CD4-positive, alpha-beta T cell (primary cell): ENCODE data around the gene PRDM12. TPM values are rescaled to one million over a fixed set of nuclear protein-coding genes. Genes with fewer than 3 reads are reported as not detected.

ENCODE experiments used
- ATAC-seq: fragments of 200-7000 bp; cut with Tn5 transposase; one replicate; pipeline ENCODE4 v1.10.0; 2022; ENCODE audit warnings: mild to moderate bottlenecking; ENCODE audit not compliant: poor library complexity
- CTCF ChIA-PET: fragments of 350-600 bp; sonication (Branson Sonifier 250); formaldehyde crosslinking; loops from one replicate; lab custom pipeline; 2021; ENCODE audit warnings: antibody characterized with exemption, inconsistent platforms; lab: Charles Lee
- POLR2A ChIA-PET: fragments of 350-600 bp; sonication (Branson Sonifier 250); formaldehyde crosslinking; loops from one replicate; lab custom pipeline; 2021; ENCODE audit warnings: antibody characterized with exemption, inconsistent platforms; lab: Charles Lee
- DNase-seq, 14 experiments: peaks; one replicate each; pipeline ENCODE4 v3.0.0-alpha.2; 2013 to 2020; ENCODE audit warnings: mixed read lengths in 2 of 14
- H3K27ac ChIP-seq, 2 donors: one replicate each; pipeline versions ENCODE4 v1.5.1 to v1.7.0; 2013; ENCODE audit warnings: low read length in 2 of 2, low read depth in 1 of 2, mild to moderate bottlenecking in 1 of 2
- H3K27me3 ChIP-seq, 2 experiments: 1 replicate in 1 of 2; 2 replicates in 1 of 2; pipeline versions ENCODE4 v1.6.1 to v1.7.0; 2013; ENCODE audit warnings: low read length in 2 of 2, control low read depth in 1 of 2, mild to moderate bottlenecking in 1 of 2, moderate library complexity in 1 of 2; ENCODE audit not compliant: insufficient read depth in 2 of 2, control insufficient read depth in 1 of 2
- H3K36me3 ChIP-seq: one replicate; pipeline ENCODE4 v1.6.1; 2013; ENCODE audit warnings: low read length, control low read depth; ENCODE audit not compliant: insufficient read depth
- H3K4me1 ChIP-seq: one replicate; pipeline ENCODE4 v1.6.1; 2013; ENCODE audit warnings: low read length, control low read depth; ENCODE audit not compliant: insufficient read depth
- H3K4me3 ChIP-seq: one replicate; pipeline ENCODE4 v1.5.1; 2013; ENCODE audit warnings: mild to moderate bottlenecking, low read length, moderate library complexity
- H3K9me3 ChIP-seq, 2 experiments: 1 replicate in 1 of 2; 2 replicates in 1 of 2; pipeline versions ENCODE4 v1.6.1 to v1.7.0; 2013; ENCODE audit warnings: low read length in 2 of 2, mild to moderate bottlenecking in 2 of 2, control low read depth in 1 of 2, moderate library complexity in 1 of 2; ENCODE audit not compliant: control insufficient read depth in 1 of 2, insufficient read depth in 1 of 2
- H3K27ac Mint-ChIP-seq: one replicate; pipeline ENCODE4 v1.8.0; 2020; ENCODE audit warnings: mixed read lengths
- H3K27me3 Mint-ChIP-seq: one replicate; pipeline ENCODE4 v1.8.0; 2021; ENCODE audit warnings: mixed read lengths
- H3K36me3 Mint-ChIP-seq: one replicate; pipeline ENCODE4 v1.8.0; 2021; ENCODE audit warnings: low read depth, mixed read lengths
- H3K4me1 Mint-ChIP-seq: one replicate; pipeline ENCODE4 v1.8.0; 2021; ENCODE audit warnings: low read depth, mixed read lengths
- H3K4me3 Mint-ChIP-seq: one replicate; pipeline ENCODE4 v1.8.0; 2020; ENCODE audit warnings: mild to moderate bottlenecking, mixed read lengths
- H3K9me3 Mint-ChIP-seq: one replicate; pipeline ENCODE4 v1.8.0; 2020; ENCODE audit warnings: mixed read lengths
- intact Hi-C, 2 experiments: fragments of 100-400 bp; cut with DNase I in 1 of 2; cut with micrococcal nuclease in 1 of 2; formaldehyde crosslinking; loops; one replicate each; pipeline versions ENCODE4 v1.15.1 to v1.9.0; 2023 to 2025; cut with DNase I, micrococcal nuclease
- total RNA-seq, 174 experiments: library from RNA in 2 of 174; stranded (reverse) in 2 of 174; gene quantifications; one replicate each; pipeline ENCODE4 v1.2.3 and lab custom pipeline; 2021 to 2026
- TF ChIP-seq, protein P1 (sequence below): fragments of 200-600 bp; IDR thresholded peaks from one replicate; pipeline ENCODE4 v1.8.0; 2022; ENCODE audit warnings: antibody characterized with exemption, mild to moderate bottlenecking

The PRDM12 gene
- total RNA-seq, 2 experiments from 2014 or later, result 0.14 TPM; not detected in 1

DNA sequence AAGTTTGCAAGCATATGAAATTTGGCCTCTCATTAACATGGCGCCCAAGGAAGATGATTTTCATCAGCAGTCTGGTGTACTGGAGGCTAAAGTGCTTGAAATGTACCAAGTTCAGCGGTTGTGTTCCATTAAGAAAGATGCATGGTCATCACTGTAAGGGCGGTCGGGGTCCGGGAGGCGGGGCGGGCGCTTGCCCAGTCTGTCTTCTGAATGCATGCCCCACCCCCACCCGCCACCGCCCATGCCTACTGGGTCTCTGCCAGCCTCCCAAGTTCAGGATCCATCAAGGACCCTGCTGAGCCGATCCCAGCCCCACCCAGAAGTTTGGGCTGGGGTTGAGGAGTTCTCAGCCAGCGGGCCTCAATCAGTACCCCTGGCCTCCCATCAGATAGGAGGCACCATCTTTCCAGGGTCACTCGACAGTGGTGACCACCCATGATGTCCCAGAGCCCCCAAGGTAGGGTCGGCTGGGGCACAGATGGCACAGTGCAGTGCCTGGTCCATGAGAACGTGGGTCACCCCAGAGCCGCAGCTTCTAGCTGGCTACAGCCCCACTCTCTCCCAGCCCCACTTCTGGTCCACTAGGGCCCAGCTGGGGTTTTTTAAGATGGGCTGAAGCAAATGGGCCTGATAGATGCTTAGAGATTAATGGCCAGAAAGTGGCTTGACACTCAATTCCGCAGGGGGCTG, 24.4 kb upstream of the PRDM12 start:
- H3K9me3 Mint-ChIP-seq, result no peaks in the 10 kb centered on the region
- ATAC-seq (no peak), DNase-seq (peak in 1 of 14 experiments; percentile 2)
- H3K27me3 Mint-ChIP-seq, result no peaks in the 10 kb centered on the region
- TF ChIP-seq, protein P1, sequence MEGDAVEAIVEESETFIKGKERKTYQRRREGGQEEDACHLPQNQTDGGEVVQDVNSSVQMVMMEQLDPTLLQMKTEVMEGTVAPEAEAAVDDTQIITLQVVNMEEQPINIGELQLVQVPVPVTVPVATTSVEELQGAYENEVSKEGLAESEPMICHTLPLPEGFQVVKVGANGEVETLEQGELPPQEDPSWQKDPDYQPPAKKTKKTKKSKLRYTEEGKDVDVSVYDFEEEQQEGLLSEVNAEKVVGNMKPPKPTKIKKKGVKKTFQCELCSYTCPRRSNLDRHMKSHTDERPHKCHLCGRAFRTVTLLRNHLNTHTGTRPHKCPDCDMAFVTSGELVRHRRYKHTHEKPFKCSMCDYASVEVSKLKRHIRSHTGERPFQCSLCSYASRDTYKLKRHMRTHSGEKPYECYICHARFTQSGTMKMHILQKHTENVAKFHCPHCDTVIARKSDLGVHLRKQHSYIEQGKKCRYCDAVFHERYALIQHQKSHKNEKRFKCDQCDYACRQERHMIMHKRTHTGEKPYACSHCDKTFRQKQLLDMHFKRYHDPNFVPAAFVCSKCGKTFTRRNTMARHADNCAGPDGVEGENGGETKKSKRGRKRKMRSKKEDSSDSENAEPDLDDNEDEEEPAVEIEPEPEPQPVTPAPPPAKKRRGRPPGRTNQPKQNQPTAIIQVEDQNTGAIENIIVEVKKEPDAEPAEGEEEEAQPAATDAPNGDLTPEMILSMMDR, result no peak
- no peak overlapping the region for H3K4me3 Mint-ChIP-seq
- POLR2A ChIA-PET, result no interaction called here
- H3K4me1 Mint-ChIP-seq, result no peaks in the 10 kb centered on the region
- no peak overlapping the region for H3K27ac Mint-ChIP-seq
- Histone ChIP-seq H3K4me1 (no peaks in the 10 kb centered on the region), H3K4me3 (no peak overlapping the region), H3K27ac (no peak overlapping the region), H3K36me3 (peaks cover 19% of the 10 kb centered on the region), H3K9me3 (peaks cover 0 to 11% of the 10 kb centered on the region in 2 experiments), H3K27me3 (no peaks in the 10 kb centered on the region)
- intact Hi-C loops, result no loop called here
- CTCF ChIA-PET, result no interaction called here
- peaks cover 33% of the 10 kb centered on the region for H3K36me3 Mint-ChIP-seq

DNA sequence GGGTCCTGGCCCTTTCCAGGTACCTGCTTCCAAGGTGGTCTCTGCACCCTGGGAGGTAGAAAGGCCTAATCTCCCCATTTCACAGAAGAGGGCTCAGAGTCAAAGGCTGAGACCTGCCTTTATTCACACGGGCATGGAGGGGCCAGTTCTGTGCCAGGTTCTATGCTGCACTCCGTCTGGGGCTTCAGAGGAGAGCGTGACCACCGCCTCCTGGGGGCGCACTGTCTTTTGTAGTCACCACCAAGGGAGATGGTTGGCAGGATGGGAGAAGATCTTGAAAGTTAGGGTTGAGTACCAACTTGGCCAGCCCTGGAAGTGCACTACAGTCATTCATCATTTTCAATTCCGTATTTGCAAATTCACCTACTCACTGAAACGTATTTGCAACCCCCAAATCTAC, 23.7 kb upstream of the PRDM12 start:
- H3K27ac Mint-ChIP-seq, result no peak overlapping the region
- no peak overlapping the region for H3K4me3 Mint-ChIP-seq
- DNase-seq, result peak in 1 of 14 experiments; percentile 9
- intact Hi-C loops, result no loop called here
- peaks cover 26% of the 10 kb centered on the region for H3K36me3 Mint-ChIP-seq
- no peaks in the 10 kb centered on the region for H3K27me3 ChIP-seq
- H3K36me3 ChIP-seq, result peaks cover 13% of the 10 kb centered on the region
- peaks cover 2% of the 10 kb centered on the region for H3K9me3 Mint-ChIP-seq
- ChIA-PET POLR2A (no interaction called here), CTCF (no interaction called here)
- H3K4me1 ChIP-seq, result no peaks in the 10 kb centered on the region
- no peak overlapping the region for H3K27ac ChIP-seq
- no peaks in the 10 kb centered on the region for H3K4me1 Mint-ChIP-seq
- TF ChIP-seq, protein P1, result no peak
- ATAC-seq, result no peak
- no peak overlapping the region for H3K4me3 ChIP-seq
- no peaks in the 10 kb centered on the region for H3K27me3 Mint-ChIP-seq
- H3K9me3 ChIP-seq, result peaks cover 0 to 11% of the 10 kb centered on the region in 2 experiments

DNA sequence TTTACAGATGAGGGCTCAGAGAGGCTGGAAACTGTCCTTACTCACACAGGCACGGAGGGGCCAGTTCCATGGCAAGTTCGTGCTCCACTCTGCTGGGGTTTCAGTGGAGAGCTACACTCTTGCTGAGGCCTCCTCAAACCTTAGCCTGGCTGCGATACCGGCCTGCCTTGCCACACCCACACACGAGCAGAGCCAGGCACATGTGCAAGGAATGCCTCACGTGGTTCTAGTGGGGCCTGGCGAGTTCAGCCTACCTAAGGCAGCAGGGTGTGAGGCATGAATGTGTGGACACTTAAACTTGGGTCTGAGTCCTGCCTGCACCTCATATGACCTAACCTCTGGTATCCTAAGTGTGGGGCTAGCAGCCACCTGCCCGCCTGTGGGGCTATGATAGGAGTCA, 21.5 kb upstream of the PRDM12 start:
- ChIA-PET POLR2A (no interaction called here), CTCF (no interaction called here)
- no peak overlapping the region for H3K27ac Mint-ChIP-seq
- no peaks in the 10 kb centered on the region for H3K36me3 ChIP-seq
- ATAC-seq, result no peak
- intact Hi-C loops, result no loop called here
- H3K36me3 Mint-ChIP-seq, result peaks cover 7% of the 10 kb centered on the region
- H3K4me1 ChIP-seq, result no peaks in the 10 kb centered on the region
- H3K4me3 ChIP-seq, result no peak overlapping the region
- peaks cover 5% of the 10 kb centered on the region for H3K27me3 Mint-ChIP-seq
- no peaks in the 10 kb centered on the region for H3K27me3 ChIP-seq
- no peaks in the 10 kb centered on the region for H3K4me1 Mint-ChIP-seq
- DNase-seq, result peak in 1 of 14 experiments; percentile 4
- TF ChIP-seq, protein P1, result no peak
- peaks cover 2 to 17% of the 10 kb centered on the region in 2 experiments for H3K9me3 ChIP-seq
- no peak overlapping the region for H3K27ac ChIP-seq
- no peak overlapping the region for H3K4me3 Mint-ChIP-seq
- peaks cover 10% of the 10 kb centered on the region for H3K9me3 Mint-ChIP-seq
